ENCODE measurements around the gene VAC14.
"Not testable (repeated sequence)": the region's sequence is repeated elsewhere in the genome, so short reads cannot be mapped to it uniquely, and the experiment has no call there.

The VAC14 gene

DNA sequence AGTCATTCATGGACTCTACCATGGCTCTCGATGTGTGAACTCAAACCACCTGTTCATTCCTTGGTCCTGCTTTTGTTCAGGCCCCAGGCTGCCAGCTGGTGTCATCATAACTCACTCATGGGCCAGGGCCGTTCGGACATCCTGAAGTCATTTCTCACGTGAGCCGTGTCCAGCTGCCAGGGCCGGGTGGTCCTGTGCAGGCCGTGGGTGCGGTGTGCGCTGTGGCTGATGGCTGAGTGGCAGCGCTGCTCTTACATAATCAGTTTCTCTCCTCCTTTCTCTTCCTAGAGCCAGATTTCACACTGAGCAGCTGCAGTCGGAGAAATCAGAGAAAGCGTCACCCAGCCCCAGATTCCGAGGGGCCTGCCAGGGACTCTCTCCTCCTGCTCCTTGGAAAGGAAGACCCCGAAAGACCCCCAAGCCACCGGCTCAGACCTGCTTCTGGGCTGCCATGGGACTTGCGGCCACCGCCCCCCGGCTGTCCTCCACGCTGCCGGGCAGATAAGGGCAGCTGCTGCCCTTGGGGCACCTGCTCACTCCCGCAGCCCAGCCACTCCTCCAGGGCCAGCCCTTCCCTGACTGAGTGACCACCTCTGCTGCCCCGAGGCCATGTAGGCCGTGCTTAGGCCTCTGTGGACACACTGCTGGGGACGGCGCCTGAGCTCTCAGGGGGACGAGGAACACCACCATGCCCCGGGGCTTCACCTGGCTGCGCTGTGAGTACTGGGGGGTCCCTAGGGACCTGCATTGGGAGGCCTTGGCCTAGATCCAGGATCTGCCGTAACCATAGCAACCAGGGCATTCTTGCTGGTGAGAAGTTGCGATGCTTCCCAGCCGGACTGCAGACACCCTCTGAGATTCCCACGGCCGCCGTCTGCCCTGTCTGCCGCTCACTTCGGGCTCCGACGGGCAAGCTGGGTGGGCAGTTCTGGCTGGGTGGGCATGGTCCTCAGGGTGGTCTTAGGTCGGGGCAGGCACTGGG, 154.4 kb downstream of the VAC14 start, which contains the start of gene IL34:
Gene IL34, plus strand, starts transcription at position 300 of the 982 bp plus-strand sequence. Its CDS starts 389 bp downstream, at position 689.
- no peaks in the 10 kb centered on the region for H3K4me1 ChIP-seq (ENCODE audit: insufficient read depth, low read length)
- H3K4me3 ChIP-seq (ENCODE audit: low read depth in 1 of 2, low read length in 2 of 2) = no peak within 1 kb of the TSS
- no peaks in the 10 kb centered on the region for H3K27me3 ChIP-seq (ENCODE audit: control insufficient read depth in 1 of 2, insufficient read depth in 2 of 2, low read length in 2 of 2)
- H3K9me3 ChIP-seq (ENCODE audit: low read length) = no peaks in the 10 kb centered on the region
- H3K27ac ChIP-seq (ENCODE audit: low read depth, low read length) = peak within 1 kb of the TSS; percentile 19
- H3K9ac ChIP-seq (ENCODE audit: low read length) = no peak within 1 kb of the TSS
- no peaks in the 10 kb centered on the region for H3K36me3 ChIP-seq (ENCODE audit: insufficient read depth, low read length)

DNA sequence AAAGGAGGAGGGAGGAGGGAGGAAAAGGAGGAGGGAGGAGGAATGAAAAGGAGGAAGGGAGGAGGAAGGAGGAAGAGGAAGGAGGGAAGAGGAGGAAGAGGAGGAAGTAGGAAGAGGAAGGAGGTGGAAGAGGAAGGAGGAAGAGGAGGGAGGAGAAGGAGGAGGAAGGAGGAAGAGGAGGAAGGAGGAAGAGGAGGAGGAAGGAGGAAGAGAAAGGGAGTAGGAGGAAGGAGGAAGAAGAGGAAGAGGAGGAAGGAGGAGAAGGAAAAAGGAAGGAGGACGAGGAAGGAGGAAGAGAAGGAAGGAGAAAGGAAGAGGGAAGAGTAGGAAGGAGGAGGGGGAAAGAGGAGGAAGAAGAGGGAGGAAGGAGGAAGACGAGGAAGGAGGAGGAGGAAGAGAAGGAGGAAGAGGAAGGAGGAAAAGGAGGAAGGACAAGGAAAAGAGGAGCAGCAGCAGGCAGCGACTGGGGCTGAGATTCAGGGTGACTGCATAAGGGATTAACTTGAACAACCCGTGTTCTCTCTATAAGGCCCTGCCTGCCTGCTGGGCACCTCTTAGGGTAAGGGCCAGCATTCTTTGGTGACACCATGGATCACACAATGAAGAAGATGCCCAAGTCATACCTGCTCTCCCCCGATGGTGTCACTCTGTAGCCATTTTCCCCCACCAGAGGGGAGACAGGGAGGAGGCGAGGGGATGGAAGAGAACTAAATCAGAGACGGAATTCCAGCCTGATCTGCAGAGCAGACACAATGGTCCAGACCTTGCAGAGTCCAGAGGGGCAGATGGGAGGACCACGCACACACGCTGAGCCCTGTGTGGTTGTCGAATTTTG, 156.0 kb downstream of the VAC14 start:
- H3K4me3 ChIP-seq (ENCODE audit: low read depth in 1 of 2, low read length in 2 of 2) = no peak overlapping the region
- H3K9me3 ChIP-seq (ENCODE audit: low read length) = no peaks in the 10 kb centered on the region
- no peaks in the 10 kb centered on the region for H3K4me1 ChIP-seq (ENCODE audit: insufficient read depth, low read length)
- H3K27me3 ChIP-seq (ENCODE audit: control insufficient read depth in 1 of 2, insufficient read depth in 2 of 2, low read length in 2 of 2) = no peaks in the 10 kb centered on the region
- no peak overlapping the region for H3K27ac ChIP-seq (ENCODE audit: low read depth, low read length)
- no peak overlapping the region for H3K9ac ChIP-seq (ENCODE audit: low read length)
- H3K36me3 ChIP-seq (ENCODE audit: insufficient read depth, low read length) = no peaks in the 10 kb centered on the region

DNA sequence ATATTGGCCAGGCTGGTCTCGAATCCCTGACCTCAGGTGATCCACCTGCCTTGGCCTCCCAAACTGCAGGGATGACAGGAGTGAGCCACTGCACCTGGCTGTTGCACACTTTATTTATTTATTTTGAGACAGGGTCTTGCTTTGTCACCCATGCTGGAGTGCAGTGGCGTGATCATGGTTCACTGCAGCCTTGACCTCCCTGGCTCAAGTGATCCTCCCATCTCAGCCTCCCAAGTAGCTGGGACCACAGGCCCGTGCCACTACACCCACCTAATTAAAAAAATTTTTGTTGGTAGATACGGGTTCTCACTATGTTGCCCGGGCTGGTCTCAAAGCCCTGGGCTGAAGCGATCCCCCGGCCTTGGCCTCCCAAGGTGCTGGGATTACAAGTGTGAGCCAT, 157.7 kb downstream of the VAC14 start:
- not testable (repeated sequence) for H3K9me3 ChIP-seq (ENCODE audit: low read length); H3K27me3 ChIP-seq (ENCODE audit: control insufficient read depth in 1 of 2, insufficient read depth in 2 of 2, low read length in 2 of 2); H3K27ac ChIP-seq (ENCODE audit: low read depth, low read length); H3K36me3 ChIP-seq (ENCODE audit: insufficient read depth, low read length); H3K4me1 ChIP-seq (ENCODE audit: insufficient read depth, low read length); H3K4me3 ChIP-seq (ENCODE audit: low read depth in 1 of 2, low read length in 2 of 2); H3K9ac ChIP-seq (ENCODE audit: low read length)

DNA sequence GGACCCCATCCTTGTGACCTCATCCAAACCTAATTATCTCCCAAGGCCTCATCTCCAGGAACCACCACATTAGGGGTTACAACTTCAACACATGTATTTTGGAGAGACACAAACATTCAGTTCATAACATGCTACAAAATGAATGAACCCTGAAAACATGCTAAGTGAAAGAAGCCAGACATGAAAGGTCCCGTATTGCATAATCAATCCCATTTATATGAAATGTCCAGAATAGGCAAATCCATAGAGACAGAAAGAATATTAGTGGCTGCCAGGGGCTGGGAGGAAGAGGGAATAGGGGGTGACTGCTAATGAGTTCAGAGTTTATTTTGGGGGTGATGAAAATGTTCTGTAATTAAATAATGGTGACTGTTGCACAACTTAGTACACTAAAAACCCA, 158.3 kb downstream of the VAC14 start:
- Histone ChIP-seq H3K4me1 (ENCODE audit: insufficient read depth, low read length) (peaks cover 7% of the 10 kb centered on the region), H3K36me3 (ENCODE audit: insufficient read depth, low read length) (no peaks in the 10 kb centered on the region), H3K4me3 (ENCODE audit: low read depth in 1 of 2, low read length in 2 of 2) (no peak overlapping the region), H3K27me3 (ENCODE audit: control insufficient read depth in 1 of 2, insufficient read depth in 2 of 2, low read length in 2 of 2) (no peaks in the 10 kb centered on the region), H3K9ac (ENCODE audit: low read length) (no peak overlapping the region), H3K9me3 (ENCODE audit: low read length) (no peaks in the 10 kb centered on the region), H3K27ac (ENCODE audit: low read depth, low read length) (no peak overlapping the region)

DNA sequence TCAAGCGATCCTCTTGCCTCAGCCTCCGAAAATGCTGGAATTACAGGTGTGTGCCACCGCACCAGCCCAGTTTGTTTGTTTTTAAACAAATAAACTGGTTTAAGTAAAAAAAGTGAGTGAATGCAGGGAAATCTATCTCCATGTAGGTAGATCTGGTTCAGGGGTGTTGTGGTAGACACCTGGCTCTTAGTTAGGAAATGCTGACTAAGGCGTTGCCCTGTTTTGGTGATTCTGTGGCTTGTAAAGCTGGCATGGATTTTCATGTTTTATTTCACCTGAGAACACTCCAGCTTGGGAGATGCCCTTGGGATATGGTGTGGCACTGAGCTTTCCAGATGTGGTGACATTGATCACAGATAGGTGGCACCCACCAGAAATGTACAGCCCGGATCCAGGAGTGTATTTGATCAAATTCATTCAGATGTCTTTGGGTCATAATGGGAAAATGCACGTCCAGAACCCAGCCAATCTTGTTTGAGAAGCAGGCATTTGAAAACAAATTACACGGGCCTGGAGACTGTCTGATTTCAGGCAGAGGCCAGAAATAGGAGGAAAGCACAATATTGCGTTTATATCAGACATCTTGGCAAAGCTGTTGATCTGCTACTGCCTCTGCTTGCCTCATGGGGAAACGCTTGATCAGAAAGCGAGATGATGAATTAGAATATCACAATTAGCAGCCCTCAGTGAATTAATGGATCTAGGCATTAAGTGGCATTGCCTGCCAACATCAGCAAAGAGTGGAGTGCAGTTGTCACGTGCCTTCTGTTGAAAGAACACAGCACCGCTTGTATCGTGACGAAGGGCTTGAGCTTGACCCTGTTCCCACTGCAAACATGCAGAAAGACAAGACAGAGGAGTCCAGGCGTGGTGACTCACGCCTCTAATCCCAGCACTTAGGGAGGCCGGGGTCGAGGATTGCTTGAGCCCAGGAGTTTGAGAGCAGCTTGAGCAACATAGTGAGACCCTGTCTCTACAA, 161.9 kb downstream of the VAC14 start:
- Histone ChIP-seq H3K4me1 (ENCODE audit: insufficient read depth, low read length) (peaks cover 14% of the 10 kb centered on the region), H3K9me3 (ENCODE audit: low read length) (no peaks in the 10 kb centered on the region), H3K4me3 (ENCODE audit: low read depth in 1 of 2, low read length in 2 of 2) (no peak overlapping the region), H3K27ac (ENCODE audit: low read depth, low read length) (no peak overlapping the region), H3K36me3 (ENCODE audit: insufficient read depth, low read length) (no peaks in the 10 kb centered on the region), H3K9ac (ENCODE audit: low read length) (no peak overlapping the region), H3K27me3 (ENCODE audit: control insufficient read depth in 1 of 2, insufficient read depth in 2 of 2, low read length in 2 of 2) (no peaks in the 10 kb centered on the region)
